Measurements from ENCODE around the gene GSTT2B. TPM values are rescaled to one million over a fixed set of nuclear protein-coding genes. Genes with fewer than 3 reads are reported as not detected.
"Not testable (repeated sequence)": the region's sequence is repeated elsewhere in the genome, so short reads cannot be mapped to it uniquely, and the experiment has no call there.

Gene GSTT2B
- total RNA-seq (2021; fragmentation: NEBNext Ultra II Directional; extraction: Animal tissue kit (Norgen Biotek cat#: 25700)): 4.7 and 6.3 TPM in 2 replicates
- polyA plus RNA-seq (2011; rRNA removed): 13.3 and 13.5 TPM in 2 replicates
- 14.8 TPM for polyA plus RNA-seq (2011; cell fraction: cytosol; rRNA removed)
- polyA plus RNA-seq (2011; cell fraction: nucleus; rRNA removed): 35.3 TPM
- polyA plus RNA-seq (2012, experiment 1 of 2): 5.7 to 10.8 TPM (median 10.0 TPM) in 4 replicates
- polyA plus RNA-seq (2012, experiment 2 of 2): 3.2 TPM
- 9.2 TPM for polyA plus RNA-seq (2013, experiment 1 of 2)
- 7.4 TPM for polyA plus RNA-seq (2013, experiment 2 of 2)
- polyA minus RNA-seq (2011; rRNA and poly(A)+ RNA removed): 0.88 and 1.4 TPM in 2 replicates
- polyA minus RNA-seq (2011; cell fraction: cytosol; rRNA and poly(A)+ RNA removed): 3.4 TPM
- polyA minus RNA-seq (2011; cell fraction: nucleus; rRNA and poly(A)+ RNA removed): 3.0 TPM
- long read RNA-seq, experiment 1, partial matches to known transcripts: 1 of 1 reads
- long read RNA-seq, experiment 1, other reads (novel, unspliced or antisense): 0 of 1 reads
- long read RNA-seq, experiment 2, partial matches to known transcripts: 1 of 5 reads
- long read RNA-seq, experiment 2, other reads (novel, unspliced or antisense): 3 of 5 reads

- H3K9ac ChIP-seq (replicated peaks in 1 of 4; ENCODE audit: extremely low read depth in 1 of 4, low read depth in 3 of 4, low read length in 3 of 4); H3K4me1 ChIP-seq (replicated peaks in 1 of 4; ENCODE audit: control insufficient read depth in 3 of 4, insufficient read depth in 4 of 4, low read length in 3 of 4); H4K20me1 ChIP-seq (replicated peaks in 1 of 2; ENCODE audit: control insufficient read depth in 1 of 2, insufficient read depth in 2 of 2, low read length in 2 of 2); H2BK15ac ChIP-seq (ENCODE audit: low read length); H3K4me2 ChIP-seq (ENCODE audit: insufficient read depth in 1 of 2, low read depth in 2 of 2, low read length in 2 of 2); H3K9me3 ChIP-seq (ENCODE audit: insufficient read depth in 2 of 2, low read depth in 1 of 2, low read length in 1 of 2); H2BK5ac ChIP-seq (ENCODE audit: low read depth, low read length); H4K8ac ChIP-seq (ENCODE audit: extremely low read depth, insufficient read depth, low read length); H3K23ac ChIP-seq (ENCODE audit: insufficient read length); H3K4me3 ChIP-seq (ENCODE audit: extremely low read depth in 1 of 4, insufficient read depth in 2 of 4, low read depth in 3 of 4, low read length in 4 of 4); H3K23me2 ChIP-seq (ENCODE audit: low read depth, low read length); H2AFZ ChIP-seq (ENCODE audit: low read length); H2AK5ac ChIP-seq (ENCODE audit: low read depth, low read length); DNase-seq (ENCODE audit: low read depth in 1 of 2, low spot score in 2 of 2); H2BK12ac ChIP-seq (ENCODE audit: low read depth, low read length); H3K18ac ChIP-seq (ENCODE audit: extremely low read depth, low read length); H3K79me1 ChIP-seq (ENCODE audit: low read depth, low read length); POLR2A ChIA-PET (ENCODE audit: partially characterized antibody); H4K5ac ChIP-seq (ENCODE audit: insufficient read length, low read depth, low read length); H3K4ac ChIP-seq (replicated peaks; ENCODE audit: insufficient read length, low read depth, low read length); H3K36me3 ChIP-seq (ENCODE audit: control insufficient read depth in 2 of 4, insufficient read depth in 4 of 4, low read length in 3 of 4); H3K56ac ChIP-seq (replicated peaks; ENCODE audit: insufficient read length, low read depth, low read length); H3K27me3 ChIP-seq (replicated peaks in 1 of 4; ENCODE audit: control insufficient read depth in 3 of 4, extremely low read depth in 1 of 4, insufficient read depth in 3 of 4, low read length in 3 of 4); CTCF ChIA-PET (ENCODE audit: partially characterized antibody); FAIRE-seq; H3K79me2 ChIP-seq (ENCODE audit: control insufficient read depth in 1 of 2, insufficient read depth in 2 of 2, low read length in 2 of 2); H2BK120ac ChIP-seq (replicated peaks; ENCODE audit: low read depth, low read length); H4K91ac ChIP-seq (replicated peaks; ENCODE audit: insufficient read length, low read length); H2BK20ac ChIP-seq (ENCODE audit: low read length); H3K27ac ChIP-seq (ENCODE audit: low read depth, low read length); H3K14ac ChIP-seq (ENCODE audit: insufficient read length): not testable (repeated sequence)
- WGBS, 2 experiments (ENCODE audit: extremely low coverage in 1 of 2, insufficient coverage in 1 of 2, insufficient read length in 1 of 2, insufficient replicate concordance in 2 of 2, low coverage in 1 of 2, low lambda C conversion rate in 2 of 2, missing lambda C conversion rate in 1 of 2): no CpG with 5 or more reads among the region's 43 CpGs
These were observed at the start of gene GSTT2B for GRCh38 chr22:23961084-23961771. Gene GSTT2B (minus strand): TSS chr22:23961195. CDS start chr22:23961131, 64 bp downstream.
